Upper lobe of left lung (tissue), 6 donors: ENCODE measurements around the gene NDRG4. TPM values are rescaled to one million over a fixed set of nuclear protein-coding genes. Genes with fewer than 3 reads are reported as not detected.
A peak's percentile ranks its signal among the peaks of the same experiment; 100 is the strongest.

ENCODE experiments used
- ATAC-seq, 2 donors: fragments of 200-7000 bp; cut with Tn5 transposase; one replicate each; pipeline ENCODE4 v1.9.1; 2022; ENCODE audit warnings: mild to moderate bottlenecking in 2 of 2, moderate library complexity in 2 of 2; ENCODE audit not compliant: low FRiP score in 2 of 2
- DNase-seq, 2 donors: peaks; one replicate each; pipeline ENCODE4 v3.0.0-alpha.2; 2019 to 2020
- H3K27ac ChIP-seq, 4 donors: fragments of 200-600 bp; sonication (generic); one replicate each; pipeline ENCODE4 v1.5.1; 2016 to 2019
- H3K27me3 ChIP-seq, 4 donors: fragments of 200-600 bp; sonication (generic); one replicate each; pipeline ENCODE4 v1.5.1; 2017 to 2019
- H3K36me3 ChIP-seq, 4 donors: fragments of 200-600 bp; sonication (generic); one replicate each; pipeline ENCODE4 v1.5.1; 2016 to 2019
- H3K4me1 ChIP-seq, 4 donors: fragments of 200-600 bp; sonication (generic); one replicate each; pipeline ENCODE4 v1.5.1; 2018 to 2019
- H3K4me3 ChIP-seq, 4 donors: fragments of 200-600 bp; sonication (generic); one replicate each; pipeline ENCODE4 v1.5.1; 2017 to 2019; ENCODE audit warnings: mild to moderate bottlenecking in 2 of 4, moderate library complexity in 1 of 4
- H3K9me3 ChIP-seq, 4 donors: fragments of 200-600 bp; sonication (generic); one replicate each; pipeline ENCODE4 v1.5.1; 2018 to 2019
- CTCF ChIP-seq, 6 experiments: fragments of 450-650 bp in 4 of 6; fragments of 200-600 bp in 2 of 6; sonication (generic) in 2 of 6; IDR thresholded peaks; one replicate each; pipeline ENCODE4 v1.5.1; 2016 to 2019; ENCODE audit warnings: antibody characterized with exemption in 6 of 6
- EP300 ChIP-seq, 4 donors: sonication (generic); formaldehyde crosslinking; IDR thresholded peaks; one replicate each; pipeline ENCODE4 v1.5.1; 2017; ENCODE audit warnings: antibody characterized with exemption in 4 of 4, control low read depth in 2 of 4
- POLR2A ChIP-seq, 4 donors: fragments of 450-650 bp; IDR thresholded peaks; one replicate each; pipeline ENCODE4 v1.5.1; 2016 to 2017; ENCODE audit warnings: antibody characterized with exemption in 4 of 4, mild to moderate bottlenecking in 2 of 4
- POLR2AphosphoS5 ChIP-seq, 2 donors: sonication (generic); formaldehyde crosslinking; IDR thresholded peaks; one replicate each; pipeline ENCODE4 v1.5.1; 2017; ENCODE audit warnings: antibody characterized with exemption in 2 of 2
- WGBS, 2 donors: methylation state at CpG; one replicate each; pipeline ENCODE4 v1.1.5; 2017 to 2018; 5-methylcytosine and 5-hydroxymethylcytosine counted together
- total RNA-seq, 6 donors: library from RNA; depleted of rRNA in 4 of 6; stranded (reverse); fragments of >200 nt in 4 of 6; gene quantifications; one replicate each; pipeline versions ENCODE4 v1.1.0 to v1.2.1, GENCODE V29; 2016 to 2021
- donor health status: DM: no; HTN: no; CAD: no; lungs with moderate emphysema.
- donor health status: DM: no; HTN: yes; CAD: no; lungs with severe emphysema.

Gene NDRG4
- total RNA-seq, 6 donors from 2014 or later = 25.1 to 81.0 (median 30.5) TPM

GRCh38 chr16:58498341-58499091, 1.4 kb upstream of the NDRG4 start:
- TF ChIP-seq POLR2A (IDR thresholded peaks at IDR 0.05) (no peak), CTCF (IDR thresholded peaks at IDR 0.05) (no peak), POLR2AphosphoS5 (IDR thresholded peaks at IDR 0.05) (no peak)
- Histone ChIP-seq H3K27ac (no peak overlapping the region), H3K27me3 (peaks cover 0 to 18% (median 11%) of the 10 kb centered on the region in 4 donors), H3K36me3 (peaks cover 0 to 4% (median under 1%) of the 10 kb centered on the region in 4 donors), H3K4me1 (peaks cover 5 to 25% (median 14%) of the 10 kb centered on the region in 4 donors), H3K4me3 (no peak overlapping the region), H3K9me3 (no peaks in the 10 kb centered on the region)
- ATAC-seq (no peak), DNase-seq (no peak)
- 71 to 94% methylated on average over 5 to 9 of the region's 9 CpGs for WGBS, 2 donors

- DNase-seq (peak in 1 of 2 donors; percentile 51), ATAC-seq (no peak)
- H3K4me1 ChIP-seq = peaks cover 5 to 25% (median 14%) of the 10 kb centered on the region in 4 donors
- no peak overlapping the region for H3K27ac ChIP-seq
- no peak overlapping the region for H3K4me3 ChIP-seq
- H3K9me3 ChIP-seq = no peaks in the 10 kb centered on the region
- 86 to 94% methylated on average over 6 to 10 of the region's 10 CpGs for WGBS, 2 donors
- TF ChIP-seq POLR2AphosphoS5 (IDR thresholded peaks at IDR 0.05) (no peak), POLR2A (IDR thresholded peaks at IDR 0.05) (no peak), CTCF (IDR thresholded peaks at IDR 0.05) (no peak), EP300 (IDR thresholded peaks at IDR 0.05) (no peak)
- peaks cover 0 to 8% (median 3%) of the 10 kb centered on the region in 4 donors for H3K36me3 ChIP-seq
- peaks cover 0 to 18% (median 11%) of the 10 kb centered on the region in 4 donors for H3K27me3 ChIP-seq
These were observed 841 bp upstream of the NDRG4 start for GRCh38 chr16:58499092-58499511.

GRCh38 chr16:58500430-58501241, 693 bp downstream of the NDRG4 start:
- ATAC-seq (peak in 1 of 2 donors; percentile 1), DNase-seq (peak in 1 of 2 donors; percentile 65)
- Histone ChIP-seq H3K27ac (no peak overlapping the region), H3K36me3 (peaks cover 0 to 13% (median 5%) of the 10 kb centered on the region in 4 donors), H3K4me3 (peak overlapping the region in 3 of 4 donors; percentile 20 to 42 (median 29)), H3K4me1 (peaks cover 5 to 25% (median 14%) of the 10 kb centered on the region in 4 donors), H3K27me3 (peaks cover 0 to 18% (median 11%) of the 10 kb centered on the region in 4 donors), H3K9me3 (no peaks in the 10 kb centered on the region)
- 39 to 41% methylated on average over 6 to 30 of the region's 36 CpGs for WGBS, 2 donors
- no peak for TF ChIP-seq CTCF (IDR thresholded peaks at IDR 0.05)
- TF ChIP-seq POLR2AphosphoS5 (IDR thresholded peaks at IDR 0.05) = no peak
- TF ChIP-seq EP300 (IDR thresholded peaks at IDR 0.05) = no peak
- TF ChIP-seq POLR2A (IDR thresholded peaks at IDR 0.05) = no peak

GRCh38 chr16:58501242-58502131, 1.5 kb downstream of the NDRG4 start:
- H3K4me1 ChIP-seq = peaks cover 5 to 25% (median 14%) of the 10 kb centered on the region in 4 donors
- ATAC-seq (peak; percentile 5 to 16), DNase-seq (peak in 1 of 2 donors; percentile 82)
- peak overlapping the region in 3 of 4 donors; percentile 20 to 42 (median 29) for H3K4me3 ChIP-seq
- H3K27ac ChIP-seq = no peak overlapping the region
- H3K9me3 ChIP-seq = no peaks in the 10 kb centered on the region
- H3K36me3 ChIP-seq = peaks cover 0 to 13% (median 6%) of the 10 kb centered on the region in 4 donors
- TF ChIP-seq EP300 (IDR thresholded peaks at IDR 0.05) (no peak), POLR2AphosphoS5 (IDR thresholded peaks at IDR 0.05) (no peak), POLR2A (IDR thresholded peaks at IDR 0.05) (no peak), CTCF (IDR thresholded peaks at IDR 0.05) (no peak)
- H3K27me3 ChIP-seq = peaks cover 0 to 18% (median 11%) of the 10 kb centered on the region in 4 donors
- WGBS, 2 donors = 38 to 39% methylated on average over 7 to 34 of the region's 42 CpGs
